HEK293T (cell line): ENCODE data around the gene PTTG1IP.

Experiments used
- ARNT ChIP-seq: fragments of 450-650 bp; IDR thresholded peaks from 2 replicates; pipeline ENCODE4 v1.6.1; 2017; ENCODE audit warnings: mild to moderate bottlenecking
- BHLHE40 ChIP-seq: fragments of 450-650 bp; IDR thresholded peaks from 2 replicates; pipeline ENCODE4 v1.6.1; 2016; ENCODE audit warnings: mild to moderate bottlenecking, moderate library complexity, borderline replicate concordance
- CTBP1 ChIP-seq: fragments of 450-650 bp; IDR thresholded peaks from 2 replicates; pipeline ENCODE4 v1.6.1; 2016; ENCODE audit warnings: borderline replicate concordance
- ELF4 ChIP-seq: fragments of 450-650 bp; IDR thresholded peaks from 2 replicates; pipeline ENCODE4 v1.6.1; 2017; ENCODE audit warnings: antibody characterized with exemption
- FOXA1 ChIP-seq: fragments of 450-650 bp; IDR thresholded peaks from 2 replicates; pipeline ENCODE4 v1.6.1; 2016; ENCODE audit warnings: mild to moderate bottlenecking
- FOXK2 ChIP-seq: fragments of 450-650 bp; IDR thresholded peaks from 2 replicates; pipeline ENCODE4 v1.6.1; 2016; ENCODE audit warnings: mild to moderate bottlenecking
- L3MBTL2 ChIP-seq: fragments of 450-650 bp; conservative IDR thresholded peaks from 2 replicates; pipeline ENCODE4 v1.6.1; 2016; ENCODE audit warnings: mild to moderate bottlenecking
- NFRKB ChIP-seq: fragments of 450-650 bp; IDR thresholded peaks from 2 replicates; pipeline ENCODE4 v1.6.1; 2016; ENCODE audit warnings: mild to moderate bottlenecking, moderate library complexity
- PKNOX1 ChIP-seq: fragments of 450-650 bp; IDR thresholded peaks from 2 replicates; pipeline ENCODE4 v1.6.1; 2016
- SP1 ChIP-seq: fragments of 450-650 bp; IDR thresholded peaks from 2 replicates; pipeline ENCODE4 v1.6.1; 2017
- SUZ12 ChIP-seq: fragments of 450-650 bp; IDR thresholded peaks from 2 replicates; pipeline ENCODE4 v1.6.1; 2016; ENCODE audit warnings: mild to moderate bottlenecking
- TARDBP ChIP-seq: fragments of 450-650 bp; IDR thresholded peaks from 2 replicates; pipeline ENCODE4 v1.6.1; 2016
- ZNF384 ChIP-seq: fragments of 450-650 bp; IDR thresholded peaks from 2 replicates; pipeline ENCODE4 v1.6.1; 2016

DNA sequence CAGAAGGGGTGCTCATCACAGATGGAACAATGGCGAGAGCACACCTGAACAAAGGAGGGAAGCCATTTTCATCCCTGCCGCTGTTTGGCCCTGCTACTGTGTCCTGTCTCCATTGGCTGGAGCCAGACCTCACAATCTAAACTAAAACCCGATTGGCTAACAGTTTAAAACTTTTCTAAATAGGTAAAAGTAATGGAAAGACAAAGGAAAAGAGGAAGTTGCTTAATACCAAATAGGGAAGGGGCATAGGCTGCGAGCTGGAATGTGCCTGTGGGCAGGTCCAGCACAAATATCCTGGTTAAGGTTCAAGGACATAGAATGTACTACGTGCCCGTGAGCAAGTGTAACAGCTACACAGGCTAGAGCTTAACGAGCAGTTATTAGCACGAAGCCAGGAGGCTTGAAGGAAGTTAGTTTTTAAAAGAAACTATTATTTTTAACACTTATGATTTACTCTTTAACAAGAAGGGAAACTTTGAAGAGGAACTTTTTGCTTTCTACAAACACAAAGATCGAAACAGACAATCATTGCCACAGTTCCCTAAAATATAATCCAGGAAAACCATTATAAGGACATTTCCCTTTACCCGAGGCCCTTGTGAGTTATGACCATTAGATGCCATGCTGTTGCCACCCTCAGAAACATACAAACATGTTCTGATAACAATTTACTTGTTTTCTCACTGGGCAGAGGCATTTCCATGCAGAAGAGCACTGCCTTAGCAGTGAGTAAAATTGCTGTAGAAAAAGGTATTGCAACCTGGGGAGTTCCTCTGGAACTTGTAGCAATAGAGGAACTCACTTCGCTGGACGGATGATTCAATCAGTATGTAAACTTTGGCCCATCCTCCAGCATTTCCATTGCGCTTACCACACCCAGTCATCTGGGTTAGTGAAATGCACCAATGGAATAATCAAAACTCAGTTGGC lies 4.8 kb upstream of the PTTG1IP start:
- TF ChIP-seq SP1, result no peak
- TF ChIP-seq BHLHE40, result no peak
- TF ChIP-seq TARDBP, result no peak
- TF ChIP-seq ELF4, result no peak
- TF ChIP-seq PKNOX1, result no peak
- TF ChIP-seq ZNF384, result no peak
- no peak for TF ChIP-seq FOXK2
- no peak for TF ChIP-seq SUZ12
- no peak for TF ChIP-seq CTBP1
- no peak for TF ChIP-seq ARNT
- no peak for TF ChIP-seq FOXA1
- TF ChIP-seq NFRKB, result no peak
- TF ChIP-seq L3MBTL2, result no peak
